BE2C (cell line): ENCODE results near the gene CATSPER1.

ENCODE experiments used
- DNase-seq: peaks from one replicate; pipeline ENCODE4 v3.0.0-alpha.2; 2020
- H3K27me3 ChIP-seq: fragments of 250-450 bp; sonication (Bioruptor Pico); 2 replicates; pipeline ENCODE4 v1.5.1; 2020; ENCODE audit warnings: mild to moderate bottlenecking
- H3K36me3 ChIP-seq: fragments of 250-450 bp; sonication (Bioruptor Pico); 2 replicates; pipeline ENCODE4 v1.5.1; 2020; ENCODE audit warnings: mild to moderate bottlenecking
- H3K4me1 ChIP-seq: fragments of 250-450 bp; sonication (Bioruptor Pico); 2 replicates; pipeline ENCODE4 v1.5.1; 2020
- H3K4me3 ChIP-seq: 2 replicates; pipeline ENCODE4 v1.5.1; 2011; ENCODE audit warnings: low read depth, low read length
- H3K9me3 ChIP-seq: fragments of 250-450 bp; sonication (Bioruptor Pico); 2 replicates; pipeline ENCODE4 v1.5.1; 2020
- TF ChIP-seq, protein P1 (sequence below): IDR thresholded peaks from 2 replicates; pipeline ENCODE4 v1.5.1; 2012; ENCODE audit warnings: mild to moderate bottlenecking, low read depth, low read length

CATSPER1 gene

DNA sequence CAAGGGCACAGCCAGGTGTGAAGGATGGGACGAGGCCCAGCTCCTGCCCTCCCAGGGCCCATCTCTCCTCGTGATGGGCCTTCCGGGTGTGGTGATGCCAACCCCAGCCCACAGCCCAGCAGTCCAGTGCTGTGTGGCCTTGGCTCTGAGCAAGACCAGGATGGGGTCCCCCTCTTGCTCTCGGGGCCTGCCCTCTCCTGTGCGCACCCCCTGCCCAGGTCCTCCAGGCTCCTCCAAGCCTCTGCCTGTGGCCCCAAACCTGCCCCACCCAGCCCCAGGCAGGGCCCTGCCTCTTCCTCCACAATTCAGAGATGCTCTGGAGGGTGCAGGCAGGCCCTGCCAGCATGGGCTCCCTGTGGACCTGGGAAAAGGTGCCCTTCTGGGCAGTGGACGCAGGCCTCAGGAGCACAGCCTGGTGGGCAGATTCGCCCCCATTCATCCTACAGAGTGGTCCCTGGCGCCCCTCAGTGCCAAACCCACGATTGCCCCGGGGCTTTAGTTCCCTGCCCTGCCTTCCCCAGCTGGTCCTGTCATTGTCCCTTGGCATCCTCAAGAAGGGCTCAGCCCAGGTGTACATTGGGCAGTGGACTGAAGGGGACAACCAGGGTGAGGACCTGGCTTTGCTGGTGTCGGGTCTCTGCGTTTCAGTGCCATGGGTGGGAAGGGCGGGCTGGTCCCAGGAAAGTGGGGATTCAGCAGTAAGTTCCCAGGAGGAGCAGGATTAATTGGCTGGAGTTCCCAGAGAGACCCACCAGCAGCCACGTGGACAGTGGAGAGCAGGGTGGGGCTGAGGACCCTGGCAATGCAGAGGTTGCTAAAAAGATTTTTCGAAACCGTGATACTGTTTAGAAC lies 44.1 kb downstream of the CATSPER1 start:
- no peak for DNase-seq
- H3K9me3 ChIP-seq, result no peaks in the 10 kb centered on the region
- H3K4me1 ChIP-seq, result no peaks in the 10 kb centered on the region
- H3K4me3 ChIP-seq, result no peak overlapping the region
- H3K36me3 ChIP-seq, result peaks cover 22% of the 10 kb centered on the region
- no peaks in the 10 kb centered on the region for H3K27me3 ChIP-seq
- TF ChIP-seq, protein P1, sequence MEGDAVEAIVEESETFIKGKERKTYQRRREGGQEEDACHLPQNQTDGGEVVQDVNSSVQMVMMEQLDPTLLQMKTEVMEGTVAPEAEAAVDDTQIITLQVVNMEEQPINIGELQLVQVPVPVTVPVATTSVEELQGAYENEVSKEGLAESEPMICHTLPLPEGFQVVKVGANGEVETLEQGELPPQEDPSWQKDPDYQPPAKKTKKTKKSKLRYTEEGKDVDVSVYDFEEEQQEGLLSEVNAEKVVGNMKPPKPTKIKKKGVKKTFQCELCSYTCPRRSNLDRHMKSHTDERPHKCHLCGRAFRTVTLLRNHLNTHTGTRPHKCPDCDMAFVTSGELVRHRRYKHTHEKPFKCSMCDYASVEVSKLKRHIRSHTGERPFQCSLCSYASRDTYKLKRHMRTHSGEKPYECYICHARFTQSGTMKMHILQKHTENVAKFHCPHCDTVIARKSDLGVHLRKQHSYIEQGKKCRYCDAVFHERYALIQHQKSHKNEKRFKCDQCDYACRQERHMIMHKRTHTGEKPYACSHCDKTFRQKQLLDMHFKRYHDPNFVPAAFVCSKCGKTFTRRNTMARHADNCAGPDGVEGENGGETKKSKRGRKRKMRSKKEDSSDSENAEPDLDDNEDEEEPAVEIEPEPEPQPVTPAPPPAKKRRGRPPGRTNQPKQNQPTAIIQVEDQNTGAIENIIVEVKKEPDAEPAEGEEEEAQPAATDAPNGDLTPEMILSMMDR, result no peak

DNA sequence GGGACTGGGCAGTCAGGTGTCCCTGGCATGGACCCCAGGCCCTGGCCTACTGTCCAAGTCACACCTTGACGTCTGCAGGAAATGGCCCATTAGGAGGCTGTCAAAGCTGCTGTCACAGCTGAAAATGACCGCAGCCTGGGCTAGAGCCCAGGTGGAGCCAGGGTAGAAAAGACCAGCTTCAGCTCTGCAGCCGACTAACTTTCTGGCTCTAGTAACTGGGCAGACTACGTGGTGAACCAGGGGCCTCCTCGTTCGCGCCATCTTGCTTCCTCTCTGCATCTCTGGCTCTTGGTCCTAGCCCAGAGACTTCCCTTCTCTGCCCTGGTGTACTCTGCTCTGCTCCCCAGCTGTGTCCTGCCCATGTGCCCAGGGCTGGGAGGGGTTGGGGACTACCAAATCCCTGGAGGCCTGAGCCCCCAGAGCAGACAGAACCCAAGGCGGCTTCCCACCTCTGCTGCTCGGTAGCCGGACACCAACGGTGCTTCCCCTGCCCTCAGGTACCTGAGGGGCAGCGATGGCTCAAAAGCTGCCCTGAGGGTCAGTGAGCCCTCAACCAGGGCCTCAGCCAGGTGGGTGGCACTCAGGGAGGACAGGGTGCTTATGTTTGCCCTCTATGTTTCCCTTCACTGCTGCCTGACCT lies 45.1 kb downstream of the CATSPER1 start:
- no peak for DNase-seq
- H3K4me1 ChIP-seq, result no peaks in the 10 kb centered on the region

DNA sequence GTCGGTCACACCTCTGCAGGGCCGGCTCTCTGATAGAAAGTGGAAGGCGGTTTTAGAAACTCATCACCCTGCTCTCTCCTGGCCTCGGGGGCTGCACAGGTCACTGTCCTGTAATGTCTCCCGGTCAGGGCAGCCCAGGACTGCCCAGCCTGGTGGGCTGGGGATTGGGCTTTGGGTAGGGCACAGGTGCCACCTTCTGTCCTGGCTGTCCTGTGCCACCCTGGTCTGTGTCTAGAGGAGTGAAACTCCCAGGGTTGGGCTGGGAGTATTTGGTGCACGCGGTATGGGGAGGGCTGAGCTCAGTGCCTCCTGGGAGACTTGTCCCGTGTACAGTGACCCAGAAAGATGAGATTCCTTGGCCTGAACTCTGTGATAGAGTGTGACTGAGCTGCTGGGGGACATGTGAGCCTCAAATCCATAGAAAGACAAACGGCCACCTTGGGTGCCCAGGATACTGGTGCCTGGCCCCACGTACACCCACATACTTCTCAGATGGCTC lies 47.0 kb downstream of the CATSPER1 start:
- H3K4me1 ChIP-seq, result no peaks in the 10 kb centered on the region
- H3K27me3 ChIP-seq, result no peaks in the 10 kb centered on the region
- no peak overlapping the region for H3K4me3 ChIP-seq
- H3K36me3 ChIP-seq, result peaks cover 36% of the 10 kb centered on the region
- no peak for DNase-seq
- TF ChIP-seq, protein P1, result no peak
- no peaks in the 10 kb centered on the region for H3K9me3 ChIP-seq

More for the DNA sequence above, 45.1 kb downstream of the CATSPER1 start:
- peaks cover 32% of the 10 kb centered on the region for H3K36me3 ChIP-seq
- no peak overlapping the region for H3K4me3 ChIP-seq
- TF ChIP-seq, protein P1, result no peak
- H3K27me3 ChIP-seq, result no peaks in the 10 kb centered on the region
- no peaks in the 10 kb centered on the region for H3K9me3 ChIP-seq

DNA sequence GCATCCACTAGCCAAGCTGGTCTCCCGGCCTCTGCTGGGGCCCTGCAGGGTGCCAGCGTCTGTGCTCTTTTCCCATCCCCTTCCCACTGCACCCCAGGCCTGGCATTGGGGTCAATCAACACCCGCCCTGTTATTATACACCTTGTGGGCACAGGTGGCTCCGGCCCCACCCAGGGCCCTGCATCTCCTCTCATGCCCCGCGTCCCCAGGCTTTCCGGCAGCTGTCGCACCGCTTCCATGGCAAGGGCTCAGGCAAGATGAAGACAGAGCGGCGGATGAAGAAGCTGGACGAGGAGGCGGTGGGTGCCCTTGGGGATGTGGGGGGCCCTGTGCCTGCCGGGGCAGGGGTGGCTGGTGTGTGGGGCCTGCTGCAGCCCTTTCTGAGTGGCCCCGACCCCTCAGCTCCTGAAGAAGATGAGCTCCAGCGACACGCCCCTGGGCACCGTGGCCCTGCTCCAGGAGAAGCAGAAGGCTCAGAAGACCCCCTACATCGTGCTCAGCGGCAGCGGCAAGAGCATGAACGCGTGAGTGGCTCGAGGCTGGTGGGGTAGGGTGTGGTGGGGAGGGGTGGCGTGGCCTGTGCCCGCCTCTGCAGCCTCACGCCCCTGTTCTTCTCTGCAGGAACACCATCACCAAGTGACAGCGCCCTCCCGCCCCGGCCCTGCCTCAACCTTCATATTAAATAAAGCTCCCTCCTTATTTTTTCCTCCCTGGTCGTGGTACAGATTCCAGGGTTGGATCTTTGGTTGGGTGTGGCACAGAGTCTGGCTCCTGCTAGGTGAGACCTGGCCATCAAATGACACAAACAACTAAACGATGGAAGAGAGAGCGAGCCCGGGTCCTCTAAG lies 47.7 kb downstream of the CATSPER1 start:
- H3K27me3 ChIP-seq, result no peaks in the 10 kb centered on the region
- no peak for DNase-seq
- H3K9me3 ChIP-seq, result no peaks in the 10 kb centered on the region
- no peaks in the 10 kb centered on the region for H3K4me1 ChIP-seq
- TF ChIP-seq, protein P1, result no peak
- H3K36me3 ChIP-seq, result peaks cover 36% of the 10 kb centered on the region
- no peak overlapping the region for H3K4me3 ChIP-seq

DNA sequence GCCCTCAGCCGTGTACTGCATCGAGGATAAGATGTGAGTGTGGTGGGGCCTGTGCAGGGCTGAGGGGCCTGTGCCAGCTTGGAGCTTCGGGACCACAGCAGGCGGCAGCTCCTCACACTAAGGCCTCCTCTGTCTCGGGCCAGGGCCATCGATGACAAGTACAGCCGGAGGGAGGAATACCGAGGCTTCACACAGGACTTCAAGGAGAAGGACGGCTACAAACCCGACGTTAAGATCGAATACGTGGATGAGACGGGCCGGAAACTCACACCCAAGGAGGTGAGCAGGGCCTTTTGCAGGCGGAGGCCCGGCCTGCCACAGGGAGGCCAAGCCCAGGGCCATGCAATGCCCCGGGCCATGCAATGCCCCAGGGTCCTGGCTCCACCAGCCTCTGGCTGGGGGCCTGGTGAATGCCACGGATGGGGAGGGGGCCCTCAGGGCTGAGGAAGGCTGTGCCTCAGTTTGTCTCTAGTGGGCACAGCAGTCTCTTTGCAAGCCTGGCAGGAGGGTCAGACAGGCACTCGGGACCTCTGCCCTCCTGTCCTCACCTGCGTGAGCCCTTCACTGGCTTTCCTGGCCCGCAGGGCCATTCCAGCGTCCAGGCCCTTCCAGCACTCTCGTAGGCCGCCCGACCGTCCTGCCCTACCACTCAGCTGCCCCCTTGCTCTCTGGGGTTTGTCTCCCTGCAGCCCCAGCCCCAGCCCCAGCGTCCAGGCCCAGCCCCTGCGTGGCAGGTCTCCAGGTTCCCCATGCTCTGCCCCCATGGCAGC lies 48.5 kb downstream of the CATSPER1 start:
- no peak overlapping the region for H3K4me3 ChIP-seq
- no peaks in the 10 kb centered on the region for H3K9me3 ChIP-seq
- no peaks in the 10 kb centered on the region for H3K27me3 ChIP-seq
- no peaks in the 10 kb centered on the region for H3K4me1 ChIP-seq
- H3K36me3 ChIP-seq, result peaks cover 36% of the 10 kb centered on the region
- no peak for DNase-seq
- TF ChIP-seq, protein P1, result no peak
